GM12878 (cell line): ENCODE data around the gene PI4KA.

ENCODE experiments used
- ETV6 ChIP-seq, 2 experiments: fragments of 450-650 bp in 1 of 2; IDR thresholded peaks in 1 of 2; conservative IDR thresholded peaks in 1 of 2; 2 replicates each; pipeline ENCODE4 v1.6.1; 2014; ENCODE audit warnings: antibody characterized with exemption in 1 of 2, borderline replicate concordance in 1 of 2, low read depth in 1 of 2, mild to moderate bottlenecking in 1 of 2, moderate library complexity in 1 of 2
- SRF ChIP-seq, 2 experiments: IDR thresholded peaks; 2 replicates each; pipeline ENCODE4 v1.6.1; 2011; ENCODE audit warnings: low read depth in 2 of 2, low read length in 2 of 2, mild to moderate bottlenecking in 1 of 2, moderate library complexity in 1 of 2

GRCh38 chr22:20884454-20884853 is 25.8 kb upstream of the PI4KA start:
- no peak for TF ChIP-seq ETV6 (conservative IDR thresholded peaks at IDR 0.05 in 1 of 2, IDR thresholded peaks at IDR 0.05 in 1 of 2; ENCODE audit: borderline replicate concordance in 1 of 2, low read depth in 1 of 2)
- no peak for TF ChIP-seq SRF (IDR thresholded peaks at IDR 0.05; ENCODE audit: low read depth in 2 of 2, low read length in 2 of 2)
